GM18505 (cell line): Measurements from ENCODE around the gene MTAP.

ENCODE experiments used
- ATAC-seq: cut with Tn5 transposase; IDR thresholded peaks from one replicate; pipeline ENCODE4 v1.9.1; 2021; ENCODE audit not compliant: unreplicated experiment
- POLR2A ChIP-seq: IDR thresholded peaks from 4 replicates; pipeline ENCODE4 v1.6.1; 2011; ENCODE audit warnings: borderline replicate concordance; ENCODE audit not compliant: insufficient read depth, insufficient read length; ENCODE audit errors: extremely low read depth

MTAP gene

DNA sequence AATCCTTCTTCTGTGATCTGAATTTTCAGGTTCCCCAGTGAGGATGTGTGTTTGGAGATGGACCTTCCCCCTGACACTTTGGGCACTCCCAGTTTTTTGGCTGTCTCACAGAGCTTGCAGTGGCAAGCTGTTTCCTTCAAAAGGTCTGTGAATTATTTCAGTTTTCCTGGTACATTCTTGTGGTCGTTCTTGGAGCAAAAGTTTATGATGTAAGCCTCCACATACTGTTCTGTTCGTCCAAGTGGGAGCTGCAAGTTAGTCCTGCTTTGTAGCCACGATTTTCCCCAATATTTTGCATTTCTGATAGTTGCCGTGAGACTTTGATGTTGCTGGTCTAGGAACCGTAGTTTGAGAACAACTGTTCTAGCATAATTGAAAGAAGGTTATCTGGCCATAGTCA is 88.3 kb downstream of the MTAP start:
- TF ChIP-seq POLR2A = no peak
- no peak for ATAC-seq

DNA sequence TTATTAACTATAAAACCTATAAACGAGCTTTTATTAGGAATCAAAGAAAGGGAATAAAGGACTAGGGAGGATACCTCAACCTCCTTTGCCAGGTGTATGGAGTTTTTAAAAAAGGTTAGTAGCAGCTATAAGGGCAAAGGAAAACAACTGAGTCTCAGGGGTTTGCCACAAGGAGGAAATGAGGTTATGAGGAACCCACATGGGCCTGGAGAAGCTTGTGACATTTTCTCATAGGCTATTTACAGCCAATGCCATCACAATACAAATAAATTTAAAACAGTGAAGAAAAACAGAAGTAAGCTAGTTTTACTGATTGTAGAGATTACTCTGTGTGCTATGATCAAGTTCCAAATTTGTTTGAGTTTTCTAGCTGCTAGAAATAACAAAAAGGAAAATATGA is 99.1 kb downstream of the MTAP start:
- ATAC-seq = peak; percentile 28
- TF ChIP-seq POLR2A = no peak

DNA sequence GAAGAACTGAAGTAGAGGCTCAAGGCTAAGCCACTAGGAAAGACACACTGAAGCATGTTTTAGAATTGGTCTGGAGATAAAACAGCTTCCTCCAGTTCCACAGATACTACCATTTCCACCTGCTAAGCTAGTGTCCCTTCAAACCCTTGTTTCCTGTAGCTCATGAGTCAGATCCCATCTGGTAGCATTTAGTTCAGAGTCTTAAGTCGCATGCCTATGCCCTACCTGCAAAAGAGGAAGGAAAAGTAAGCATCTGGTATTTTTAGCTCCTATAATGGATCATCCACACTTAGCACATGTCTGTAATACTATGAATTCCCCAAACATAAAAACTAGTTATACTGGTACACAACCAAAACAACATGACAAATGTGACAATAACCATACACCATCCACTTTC is 99.7 kb downstream of the MTAP start:
- peak; percentile 78 for ATAC-seq
- TF ChIP-seq POLR2A = no peak

DNA sequence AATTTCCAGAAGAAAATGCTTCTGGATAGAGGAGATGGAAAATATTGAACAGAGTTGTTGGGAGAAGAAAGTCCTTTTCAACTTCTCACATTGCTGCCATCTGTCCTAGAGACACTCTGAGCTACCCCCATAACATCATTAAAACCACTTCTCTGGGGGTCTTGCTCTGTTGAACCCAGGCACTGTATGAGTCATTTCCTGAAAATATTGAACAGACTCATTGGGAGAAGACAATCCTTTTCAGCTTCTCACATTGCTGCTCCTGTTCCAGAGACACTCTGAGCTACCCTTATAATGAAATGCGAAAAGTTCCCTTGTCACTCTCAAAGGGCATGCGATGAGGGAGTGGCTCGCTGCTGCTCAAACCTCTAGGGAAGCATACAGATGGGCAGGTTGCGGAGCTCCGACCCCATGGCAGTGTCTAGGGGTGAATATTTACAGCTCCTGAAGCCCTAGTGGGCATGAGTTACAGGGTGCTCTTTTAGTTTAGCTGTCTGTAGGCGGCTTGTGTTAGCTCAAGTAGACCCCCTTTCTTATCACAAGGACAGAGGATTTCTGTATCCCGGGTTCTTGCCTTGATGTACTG is 101.0 kb downstream of the MTAP start:
- no peak for ATAC-seq
- TF ChIP-seq POLR2A = no peak

DNA sequence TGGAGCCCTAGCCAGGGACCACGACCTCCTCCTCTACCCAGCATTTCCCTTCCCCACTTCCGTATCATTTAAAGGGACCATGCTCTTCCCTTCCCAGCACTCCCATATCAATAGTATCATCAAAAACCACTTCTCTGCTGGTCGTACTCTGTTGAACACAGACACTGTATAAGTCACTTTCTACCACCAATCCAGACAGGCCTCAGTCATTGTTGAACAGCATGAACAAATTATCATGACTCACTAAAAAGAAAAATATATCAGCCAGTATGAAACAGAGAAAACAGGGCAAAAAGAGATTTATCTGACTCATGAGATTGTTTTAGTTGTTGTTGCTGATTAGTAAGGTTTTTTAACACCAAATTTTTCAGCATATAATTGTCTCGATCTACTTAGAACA is 101.9 kb downstream of the MTAP start:
- ATAC-seq = no peak
- no peak for TF ChIP-seq POLR2A

DNA sequence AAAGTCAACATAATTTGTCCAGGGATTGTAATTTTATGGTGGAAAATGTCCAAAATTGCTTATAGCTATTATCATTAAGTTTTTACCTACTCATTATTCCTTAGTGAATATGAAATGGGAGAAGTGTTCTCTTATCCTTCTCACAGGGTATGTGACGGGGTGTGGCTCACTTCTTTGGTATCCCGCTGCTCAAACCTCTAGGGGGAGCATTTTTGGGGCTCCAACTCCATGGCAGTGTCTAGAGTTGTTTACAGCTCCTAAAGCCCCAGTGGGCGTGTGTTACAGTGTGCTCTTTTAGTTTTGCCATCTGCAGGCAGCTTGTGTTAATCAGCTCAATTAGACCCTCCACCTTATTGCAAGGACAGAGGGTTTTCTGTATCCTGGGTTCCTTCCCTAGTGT is 102.3 kb downstream of the MTAP start:
- TF ChIP-seq POLR2A = no peak
- ATAC-seq = no peak

DNA sequence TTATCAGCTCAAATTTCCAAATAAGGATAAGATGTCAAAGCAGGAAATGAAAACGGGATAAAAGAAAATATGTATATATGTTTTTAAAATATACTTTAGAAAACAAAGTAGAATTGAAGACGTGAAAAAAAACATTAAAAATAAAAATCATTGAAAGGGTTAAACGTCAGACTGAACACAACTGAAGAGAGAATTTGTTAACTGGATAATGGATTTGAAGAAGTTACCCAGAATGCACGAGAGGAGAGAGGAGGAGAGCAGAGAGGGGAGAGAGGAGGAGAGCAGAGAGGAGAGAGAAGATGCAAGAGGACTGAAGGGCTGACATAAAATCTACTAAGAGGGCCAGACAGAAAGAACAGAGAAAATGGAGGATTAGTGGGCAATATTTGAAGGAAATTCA is 103.8 kb downstream of the MTAP start:
- TF ChIP-seq POLR2A = no peak
- no peak for ATAC-seq

DNA sequence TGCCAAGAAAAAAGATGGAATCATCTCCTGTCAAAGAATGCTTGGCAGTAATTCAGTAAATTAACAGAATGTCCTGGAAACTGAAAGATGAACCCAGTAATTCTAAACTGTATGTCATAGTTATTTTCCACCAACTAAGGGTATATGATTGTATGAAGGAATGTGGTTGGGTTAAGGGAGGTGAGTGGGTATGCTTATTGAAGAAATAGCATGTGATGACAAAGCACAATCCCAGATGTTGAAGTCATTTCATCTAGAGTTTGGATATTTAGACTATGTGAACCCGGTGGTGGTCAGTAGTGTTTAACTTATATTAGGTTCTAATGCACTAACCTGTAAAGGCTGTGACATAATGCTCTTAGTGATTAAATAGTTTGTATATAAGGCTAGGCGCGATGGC is 104.4 kb downstream of the MTAP start:
- no peak for TF ChIP-seq POLR2A
- no peak for ATAC-seq

DNA sequence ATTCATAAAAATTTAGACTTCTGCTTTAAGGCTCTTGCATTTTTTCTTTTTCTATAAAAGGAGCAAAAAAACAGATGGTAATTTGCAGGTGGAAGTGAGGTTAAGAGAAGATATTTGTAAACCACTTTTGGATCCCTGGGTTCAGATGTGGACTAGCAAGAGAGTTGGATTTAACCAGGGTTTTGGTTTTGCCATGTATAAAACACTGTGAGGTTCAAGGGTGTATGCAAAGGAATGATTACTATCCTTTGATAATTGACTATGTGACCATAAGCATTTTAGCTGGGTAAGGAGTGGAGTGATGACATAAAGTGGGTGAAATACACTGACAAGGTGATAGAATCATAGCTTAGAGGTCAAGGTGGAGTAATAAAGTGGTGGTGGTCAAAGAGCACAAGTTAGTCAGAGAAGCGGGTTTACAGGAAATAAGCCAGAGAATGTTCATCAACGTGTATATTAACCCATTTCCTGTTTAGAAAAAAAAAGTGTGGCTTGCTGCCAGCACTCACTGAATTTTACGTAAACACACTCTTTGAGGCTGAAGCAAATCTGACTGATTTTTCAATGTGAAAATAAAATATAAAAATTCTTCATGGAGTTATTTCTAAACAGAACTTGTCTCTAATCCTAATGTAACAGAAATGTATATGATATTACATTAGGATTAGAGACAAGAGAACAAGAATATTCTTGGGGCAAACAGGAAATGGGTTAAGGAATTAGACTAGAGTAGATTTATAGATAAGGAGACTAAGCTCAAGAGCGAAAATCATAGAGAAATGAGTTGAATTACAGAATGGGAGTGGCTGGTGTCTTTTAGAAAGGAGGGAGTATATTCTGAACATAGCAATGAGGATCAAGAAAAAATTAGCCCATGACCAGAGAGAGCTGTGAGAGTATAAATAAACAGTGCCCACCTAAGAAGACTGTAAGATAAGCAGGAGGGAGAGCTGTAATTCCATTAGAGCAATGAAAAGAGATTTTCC is 117.2 kb downstream of the MTAP start:
- peak; percentile 85 for ATAC-seq
- TF ChIP-seq POLR2A = no peak

DNA sequence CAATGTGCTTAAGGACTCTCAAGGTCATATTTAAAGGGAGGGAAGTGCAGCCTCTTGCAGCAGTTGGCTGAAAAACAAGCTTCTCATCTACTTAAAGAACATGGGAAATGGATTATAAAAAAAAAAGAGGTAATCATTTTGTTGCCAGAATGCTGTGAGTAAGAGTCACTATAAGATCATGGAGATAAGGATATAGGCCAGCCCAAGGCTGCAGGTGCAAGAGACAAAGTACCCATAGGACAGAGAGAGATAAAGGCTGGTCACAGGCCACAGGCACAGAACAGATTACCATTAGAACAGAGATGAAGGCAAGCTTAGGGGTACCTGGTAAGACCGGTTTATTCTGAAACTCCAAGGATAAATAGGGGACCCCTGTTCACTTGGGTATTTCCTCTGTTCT is 121.3 kb downstream of the MTAP start:
- TF ChIP-seq POLR2A = no peak

DNA sequence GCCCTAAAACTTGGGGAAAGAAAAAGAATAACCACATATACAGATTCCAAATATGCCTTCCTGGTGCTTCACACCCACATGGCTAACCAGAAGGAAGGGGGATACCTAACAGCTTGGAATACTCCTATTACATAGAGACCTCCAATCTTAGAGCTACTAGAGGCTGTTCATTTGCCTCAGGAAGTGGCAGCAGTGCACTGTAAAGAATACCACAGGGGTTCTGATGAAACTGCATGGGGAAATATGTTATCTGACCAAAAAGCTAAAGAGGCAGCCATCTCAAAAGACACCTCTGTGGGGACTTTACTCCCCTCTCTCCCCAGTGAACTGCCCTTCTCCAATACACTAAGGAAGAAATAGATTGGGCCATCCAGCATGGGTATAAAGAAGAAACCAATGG is 125.3 kb downstream of the MTAP start:
- ATAC-seq = no peak
- TF ChIP-seq POLR2A = no peak

More for the DNA sequence above, 121.3 kb downstream of the MTAP start:
- no peak for ATAC-seq

DNA sequence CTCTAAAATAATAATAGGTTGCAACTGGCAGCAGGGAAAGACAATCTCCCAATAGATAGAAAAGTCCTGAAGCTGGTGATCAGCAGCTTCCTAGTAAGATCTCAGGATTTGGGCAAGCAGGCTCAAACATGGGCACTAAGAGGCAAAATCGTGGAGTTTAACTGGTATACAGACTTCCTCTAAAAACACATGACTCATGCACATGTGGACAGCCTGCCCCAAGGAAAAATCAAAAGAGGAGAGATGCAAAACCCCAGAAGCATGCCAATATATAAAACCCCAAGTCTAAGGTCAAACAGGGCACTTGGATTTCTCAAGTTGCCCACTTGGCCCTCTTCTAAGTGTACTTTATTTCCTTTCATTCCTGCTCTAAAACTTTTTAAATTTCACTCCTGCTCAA is 129.0 kb downstream of the MTAP start:
- TF ChIP-seq POLR2A = no peak

DNA sequence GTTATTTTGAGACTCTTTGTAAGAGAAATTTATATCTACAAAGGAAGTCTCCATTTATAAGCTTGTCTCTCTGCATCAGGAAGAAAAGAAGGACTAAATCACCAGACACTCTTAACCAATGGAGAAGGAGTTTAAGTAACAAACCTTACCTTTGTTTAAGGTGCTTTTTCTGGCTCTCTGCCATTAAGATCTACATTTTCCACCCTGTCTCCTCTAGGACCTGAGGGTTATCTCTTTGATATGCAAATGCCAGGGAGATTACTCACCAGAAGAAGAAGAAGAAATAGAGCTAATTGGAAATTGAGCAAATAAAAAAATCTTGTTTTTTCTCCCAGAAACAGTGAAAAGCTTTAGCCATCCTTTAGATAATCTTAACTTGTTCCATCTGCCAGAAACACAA is 130.8 kb downstream of the MTAP start:
- no peak for TF ChIP-seq POLR2A
- no peak for ATAC-seq

More for the DNA sequence above, 129.0 kb downstream of the MTAP start:
- ATAC-seq = no peak

DNA sequence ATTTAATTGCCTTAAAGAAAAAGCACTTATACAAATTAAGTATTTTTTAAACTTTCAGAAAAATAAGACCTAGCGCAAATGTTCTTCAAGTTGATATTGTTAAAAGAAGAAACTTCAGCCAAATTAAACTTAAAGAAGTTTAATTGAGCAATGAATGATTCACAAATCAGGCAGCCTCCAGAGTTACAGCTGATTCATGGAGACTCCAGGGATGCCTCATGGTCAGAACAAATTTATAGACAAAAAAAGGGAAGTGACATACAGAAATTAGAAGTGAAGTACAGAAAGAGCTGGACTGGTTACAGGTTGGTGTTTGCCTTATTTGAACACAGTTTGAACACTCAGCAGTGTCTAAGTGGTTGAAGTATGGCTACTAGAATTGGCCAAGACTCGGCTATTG is 131.4 kb downstream of the MTAP start:
- ATAC-seq = no peak
- TF ChIP-seq POLR2A = no peak
